Liver (tissue), 3 donors: ENCODE results near the gene GNB1.

ENCODE experiments used
- CTCF ChIP-seq: fragments of 150-350 bp; IDR thresholded peaks from 2 replicates; pipeline ENCODE4 v1.5.1; 2017; ENCODE audit warnings: improper control_type of control experiment, low read depth, low read length; ENCODE audit not compliant: missing input control
- HNF4A ChIP-seq, 2 donors: conservative IDR thresholded peaks; 2 replicates each; pipeline ENCODE4 v1.6.1; 2016; ENCODE audit warnings: antibody characterized with exemption in 2 of 2, mild to moderate bottlenecking in 2 of 2
- RAD21 ChIP-seq, 2 donors: IDR thresholded peaks; 2 replicates each; pipeline ENCODE4 v1.6.1; 2016; ENCODE audit warnings: antibody characterized with exemption in 2 of 2, mild to moderate bottlenecking in 2 of 2
- ZBTB33 ChIP-seq: IDR thresholded peaks from 2 replicates; pipeline ENCODE4 v1.6.1; 2016; ENCODE audit warnings: antibody characterized with exemption
- donor health status: healthy.
- donor health status: healthy.

GRCh38 chr1:1779691-1780597 is 110.9 kb downstream of the GNB1 start:
- no peak for TF ChIP-seq RAD21 (IDR thresholded peaks at IDR 0.05)
- TF ChIP-seq CTCF, result no peak
- TF ChIP-seq HNF4A (conservative IDR thresholded peaks at IDR 0.05), result no peak
- TF ChIP-seq ZBTB33, result no peak
